Measurements from ENCODE around the gene FPR2.
"Not testable (repeated sequence)": the region's sequence is repeated elsewhere in the genome, so short reads cannot be mapped to it uniquely, and the experiment has no call there.

FPR2 gene

DNA sequence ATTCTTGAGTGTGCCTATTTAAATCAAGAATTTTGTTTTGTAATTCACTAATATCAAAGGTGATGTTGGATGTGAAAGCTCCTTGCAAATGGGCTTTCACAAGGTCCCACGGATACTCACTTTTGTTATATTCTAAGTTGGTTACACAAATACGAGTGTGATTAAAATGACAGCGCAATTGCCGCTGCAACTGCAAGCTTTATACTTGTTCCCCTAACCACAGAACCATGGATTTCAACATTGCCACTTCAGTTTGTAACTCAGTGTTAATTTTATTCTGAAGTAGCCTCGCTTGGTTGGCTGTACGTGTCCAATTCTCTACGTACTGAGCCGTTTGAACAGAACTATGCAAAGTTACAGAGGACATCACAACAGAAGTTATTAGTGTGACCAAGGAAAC lies 44.4 kb downstream of the FPR2 start:
- DNase-seq (ENCODE audit: low spot score), result not testable (repeated sequence)

DNA sequence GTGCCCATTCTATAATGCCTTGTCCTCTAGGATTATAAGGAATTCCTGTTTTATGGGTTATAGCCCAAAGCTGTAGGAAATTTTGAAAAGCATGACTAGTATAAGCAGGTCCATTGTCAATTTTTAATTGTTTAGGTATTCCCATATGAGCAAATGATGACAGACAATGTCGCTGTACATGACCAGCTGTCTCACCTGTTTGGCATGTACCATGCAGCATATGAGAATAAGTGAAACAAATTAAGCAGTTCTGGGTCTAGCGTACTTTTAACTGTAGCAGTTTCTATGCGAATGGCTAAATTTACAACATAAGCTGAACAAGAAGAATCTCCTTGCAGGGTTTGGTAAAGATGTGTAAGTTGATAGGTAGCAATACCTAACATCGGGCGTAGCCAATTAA lies 45.6 kb downstream of the FPR2 start:
- DNase-seq (ENCODE audit: low spot score), result not testable (repeated sequence)

DNA sequence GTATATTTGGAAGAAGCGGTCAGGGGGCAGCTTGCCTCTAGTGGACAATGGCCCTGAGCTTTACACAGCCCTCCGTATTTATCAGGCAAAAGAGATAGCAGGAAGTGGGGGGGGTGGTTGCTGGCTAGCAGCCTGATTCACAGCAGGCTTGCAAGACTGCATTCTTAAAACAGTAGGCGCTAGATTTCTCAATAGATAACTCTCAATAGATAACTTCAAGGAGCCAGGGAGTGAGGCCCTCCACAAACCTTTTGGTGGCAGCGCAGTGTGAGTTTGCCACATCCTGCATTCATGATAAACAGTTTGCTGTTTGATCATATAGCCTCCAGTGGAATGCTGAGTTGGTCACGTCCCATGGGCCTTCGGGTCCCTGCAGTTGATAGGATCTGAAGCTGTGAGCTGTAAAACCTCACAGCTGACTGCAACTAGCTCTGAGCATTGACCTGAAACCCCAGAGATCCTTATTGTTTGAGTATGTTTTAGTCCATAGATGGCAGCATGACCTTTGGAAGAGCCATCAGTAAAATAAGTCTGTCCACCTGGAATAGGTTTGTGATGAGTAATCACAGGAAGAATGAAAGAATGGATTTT lies 46.2 kb downstream of the FPR2 start:
- DNase-seq (ENCODE audit: low spot score), result no peak

DNA sequence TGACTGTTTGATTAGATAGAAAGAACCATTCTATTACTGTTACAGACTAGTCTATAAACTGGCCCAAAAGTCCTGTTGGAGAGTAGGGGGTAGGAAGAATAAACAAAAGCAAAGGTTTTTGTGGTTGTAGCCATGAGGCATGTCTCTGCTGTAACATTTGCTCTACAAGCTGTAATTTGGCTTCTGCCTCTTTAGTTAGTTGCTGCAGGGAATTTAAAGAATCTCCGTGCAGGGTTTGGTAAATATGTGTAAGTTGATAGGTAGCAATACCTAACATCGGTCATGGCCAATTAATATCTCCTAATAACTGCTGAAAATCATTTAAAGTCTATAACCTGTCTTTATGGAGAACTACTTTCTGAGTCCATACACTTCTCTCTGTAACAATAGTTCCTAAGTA lies 46.9 kb downstream of the FPR2 start:
- DNase-seq (ENCODE audit: low spot score), result no peak

DNA sequence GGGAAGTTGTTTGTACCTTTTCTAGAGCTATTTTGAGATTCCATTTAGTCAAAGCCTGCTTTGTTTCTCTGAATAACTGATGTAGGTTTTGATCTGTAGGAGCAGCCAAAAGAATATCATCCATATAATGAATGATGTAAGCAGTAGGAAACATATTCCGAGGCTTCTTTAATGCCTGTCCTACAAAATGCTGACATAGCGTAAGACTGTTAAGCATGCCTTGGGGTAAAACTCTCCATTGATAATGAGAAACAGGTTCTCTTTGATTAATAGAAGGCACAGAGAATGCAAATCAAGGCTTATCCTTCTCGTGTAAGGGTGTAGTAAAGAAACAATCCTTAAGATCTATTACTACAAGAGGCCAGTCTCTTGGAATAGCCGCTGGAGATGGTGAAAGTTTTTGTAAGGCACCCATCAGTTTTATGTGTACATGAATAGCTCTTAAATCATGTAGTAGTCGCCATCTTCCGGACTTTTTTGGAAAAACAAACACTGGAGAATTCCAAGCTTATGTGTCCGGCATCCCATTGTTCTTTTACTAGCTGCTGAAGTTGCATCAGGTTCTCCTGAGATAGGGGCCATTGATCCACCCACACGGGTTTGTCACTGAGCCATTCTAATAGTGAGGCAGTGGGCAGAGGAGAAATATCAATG lies 47.5 kb downstream of the FPR2 start:
- no peak for DNase-seq (ENCODE audit: low spot score)

DNA sequence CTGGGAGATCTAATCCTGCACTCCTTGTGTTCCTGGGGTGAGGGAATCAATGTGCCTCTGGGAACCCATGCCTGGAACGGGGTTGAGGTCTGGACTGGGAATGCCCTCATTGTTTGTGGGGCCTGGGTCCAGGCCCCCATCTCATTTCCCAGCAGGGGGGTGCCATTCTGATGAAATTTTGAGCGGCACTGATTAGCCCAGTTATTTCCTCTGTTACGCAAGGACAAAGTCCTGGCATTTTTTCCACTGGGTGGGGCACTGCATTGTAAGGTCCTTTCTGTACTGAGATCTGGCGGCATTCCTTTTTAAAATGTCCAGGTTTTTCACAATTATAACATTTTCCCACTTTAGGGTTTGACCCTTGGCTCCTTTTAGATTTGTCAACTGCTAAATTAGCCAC lies 48.8 kb downstream of the FPR2 start:
- DNase-seq (ENCODE audit: low spot score), result no peak

DNA sequence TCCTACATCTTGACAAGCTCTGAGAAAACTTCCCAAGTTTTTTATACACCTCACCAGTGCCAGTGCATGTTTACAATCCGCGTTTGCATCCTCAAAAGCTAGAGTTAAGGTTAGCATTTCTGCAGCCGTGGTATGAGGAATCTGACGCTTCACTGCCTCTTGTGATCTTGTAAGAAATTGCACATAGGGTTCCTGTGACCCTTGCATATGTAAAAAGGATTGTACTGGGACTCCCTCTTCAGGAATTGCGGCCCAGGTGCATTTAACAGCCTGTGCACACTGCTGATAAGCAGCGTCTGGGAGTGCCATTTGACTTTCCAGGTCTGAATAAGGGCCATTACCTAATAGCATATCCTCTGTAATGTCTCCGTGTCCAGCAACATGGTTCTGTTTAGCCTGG lies 49.2 kb downstream of the FPR2 start:
- no peak for DNase-seq (ENCODE audit: low spot score)

DNA sequence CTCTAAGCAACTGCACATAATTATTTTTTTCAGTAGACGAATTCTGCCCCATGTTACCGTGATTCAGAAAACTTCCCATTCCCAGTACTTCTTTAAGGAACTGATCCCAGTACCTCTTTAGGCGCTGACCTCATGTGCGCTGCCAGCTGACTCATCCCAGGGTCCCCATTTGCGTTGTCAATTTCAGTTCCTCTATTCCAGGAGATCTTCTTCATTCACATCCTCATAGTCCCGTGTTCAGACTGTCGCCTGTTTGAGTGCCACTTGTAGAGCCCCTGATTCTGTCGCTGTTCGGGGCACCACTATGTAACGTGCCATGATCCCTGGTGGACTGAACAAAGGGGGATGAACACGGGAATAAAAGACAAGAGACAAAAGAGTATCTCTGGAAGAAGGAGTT lies 50.4 kb downstream of the FPR2 start:
- DNase-seq (ENCODE audit: low spot score), result no peak

DNA sequence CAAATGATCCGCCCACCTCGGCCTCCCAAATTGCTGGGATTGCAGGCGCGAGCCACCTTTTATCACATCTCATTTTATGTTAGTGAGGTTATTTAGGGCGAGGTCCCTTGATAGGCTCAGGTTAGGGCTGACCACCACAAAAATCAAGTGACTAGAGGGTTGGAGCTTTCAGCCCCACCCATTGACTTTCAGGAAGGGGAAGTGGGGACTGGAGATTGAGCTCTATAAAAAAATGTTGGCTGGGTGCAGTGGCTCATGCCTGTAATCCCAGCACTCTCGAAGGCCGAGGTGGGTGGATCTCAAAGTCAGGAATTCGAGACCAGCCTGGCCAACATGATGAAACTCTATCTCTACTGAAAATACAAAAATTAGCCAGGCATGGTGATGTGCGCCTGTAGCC lies 54.1 kb downstream of the FPR2 start:
- no peak for DNase-seq (ENCODE audit: low spot score)

DNA sequence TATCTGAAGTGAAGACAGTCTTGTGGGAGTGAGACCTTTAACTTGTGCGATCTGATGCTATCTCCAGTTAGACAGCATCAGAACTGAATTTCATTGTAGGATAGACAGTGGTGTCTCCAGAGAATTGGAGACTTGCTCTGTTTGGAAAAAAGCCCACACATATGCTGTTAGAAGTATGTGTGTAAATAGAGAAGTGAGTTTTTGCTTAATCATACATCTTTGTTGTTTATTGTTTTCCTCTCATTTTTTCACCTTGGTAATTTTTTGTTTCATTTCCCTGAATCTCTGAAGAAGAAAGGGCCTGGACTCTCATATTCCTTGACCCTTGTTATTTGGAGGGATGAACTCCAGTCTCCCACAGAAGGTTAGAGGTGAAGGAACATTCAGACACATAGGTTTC lies 55.7 kb downstream of the FPR2 start:
- no peak for DNase-seq (ENCODE audit: low spot score)

DNA sequence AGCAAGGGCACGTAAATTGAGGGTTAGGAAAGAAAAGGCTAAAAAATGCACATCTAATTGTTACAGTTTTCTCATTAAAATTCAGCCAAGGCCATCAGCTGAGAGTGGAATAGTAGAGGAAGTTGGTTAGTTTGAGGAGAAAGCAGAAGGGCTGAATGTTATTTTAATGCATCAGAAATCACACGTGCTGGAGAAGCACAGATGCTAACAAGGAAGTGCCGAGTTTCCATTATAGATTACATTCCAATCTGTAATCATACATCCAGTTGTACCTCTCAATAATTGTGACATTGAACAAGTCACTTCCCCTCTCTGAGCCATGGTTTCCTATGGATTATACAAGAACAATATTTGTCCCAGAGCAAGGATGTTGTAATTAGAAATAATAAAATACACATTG lies 59.0 kb downstream of the FPR2 start:
- DNase-seq (ENCODE audit: low spot score), result no peak

Data from hematopoietic multipotent progenitor cell treated with erythropoietin and hydrocortisone succinate and interleukin-3 and kit ligand, for 17 days (in vitro differentiated cells).